DND-41 (cell line): ENCODE results near the gene PTH2R.

Experiments
- ATAC-seq: fragments of 200-7000 bp; cut with Tn5 transposase; 3 replicates; pipeline ENCODE4 v1.9.1; 2021; ENCODE audit warnings: low read depth; ENCODE audit not compliant: insufficient read depth
- DNase-seq: peaks from one replicate; pipeline ENCODE4 v3.0.0-alpha.2; 2020
- H2AFZ ChIP-seq: 2 replicates; pipeline ENCODE4 v1.6.0; 2012; ENCODE audit warnings: low read depth, low read length
- H3K27ac ChIP-seq: 2 replicates; pipeline ENCODE4 v1.5.1; 2012; ENCODE audit warnings: low read length, inconsistent platforms
- H3K27me3 ChIP-seq: fragments of 200-600 bp; sonication (generic); 2 replicates; pipeline ENCODE4 v1.6.0; 2012; ENCODE audit warnings: low read length, mild to moderate bottlenecking, inconsistent platforms; ENCODE audit not compliant: insufficient read depth, poor library complexity
- H3K36me3 ChIP-seq: 2 replicates; pipeline ENCODE4 v1.5.1; 2012; ENCODE audit warnings: low read length, inconsistent platforms; ENCODE audit not compliant: insufficient read depth
- H3K4me1 ChIP-seq: 2 replicates; pipeline ENCODE4 v1.5.1; 2012; ENCODE audit warnings: mild to moderate bottlenecking, low read length; ENCODE audit not compliant: insufficient read depth
- H3K4me2 ChIP-seq: 2 replicates; pipeline ENCODE4 v1.6.0; 2012; ENCODE audit warnings: mild to moderate bottlenecking, moderate library complexity, low read length, inconsistent platforms; ENCODE audit not compliant: insufficient read depth
- H3K4me3 ChIP-seq, 2 experiments: fragments of 200-600 bp in 1 of 2; shearing (Covaris generic) in 1 of 2; 2 replicates each; pipeline ENCODE4 v1.5.1; 2012 to 2016; ENCODE audit warnings: inconsistent platforms in 2 of 2, low read length in 2 of 2, mild to moderate bottlenecking in 2 of 2, low read depth in 1 of 2, moderate library complexity in 1 of 2
- H3K79me2 ChIP-seq: 2 replicates; pipeline ENCODE4 v1.6.0; 2012; ENCODE audit warnings: low read length, inconsistent platforms; ENCODE audit not compliant: insufficient read depth
- H3K9ac ChIP-seq: 2 replicates; pipeline ENCODE4 v1.6.0; 2012; ENCODE audit warnings: low read depth, mild to moderate bottlenecking, inconsistent platforms, low read length, moderate library complexity
- H3K9me3 ChIP-seq: 2 replicates; pipeline ENCODE4 v1.5.1; 2012; ENCODE audit warnings: low read length, moderate library complexity, mild to moderate bottlenecking, inconsistent platforms; ENCODE audit not compliant: insufficient read depth, severe bottlenecking
- H4K20me1 ChIP-seq: 2 replicates; pipeline ENCODE4 v1.6.0; 2012; ENCODE audit warnings: low read length; ENCODE audit not compliant: insufficient read depth
- EZH2 ChIP-seq: IDR thresholded peaks from 3 replicates; pipeline ENCODE4 v1.6.1; 2012; ENCODE audit warnings: borderline replicate concordance, low read depth, mild to moderate bottlenecking, moderate library complexity, low read length, inconsistent platforms; ENCODE audit not compliant: severe bottlenecking
- TF ChIP-seq, protein P1 (sequence below): IDR thresholded peaks from 2 replicates; pipeline ENCODE4 v1.5.1; 2012; ENCODE audit warnings: borderline replicate concordance, low read length, moderate library complexity, mild to moderate bottlenecking; ENCODE audit not compliant: poor library complexity, severe bottlenecking; ENCODE audit errors: extremely low read depth

The PTH2R gene

DNA sequence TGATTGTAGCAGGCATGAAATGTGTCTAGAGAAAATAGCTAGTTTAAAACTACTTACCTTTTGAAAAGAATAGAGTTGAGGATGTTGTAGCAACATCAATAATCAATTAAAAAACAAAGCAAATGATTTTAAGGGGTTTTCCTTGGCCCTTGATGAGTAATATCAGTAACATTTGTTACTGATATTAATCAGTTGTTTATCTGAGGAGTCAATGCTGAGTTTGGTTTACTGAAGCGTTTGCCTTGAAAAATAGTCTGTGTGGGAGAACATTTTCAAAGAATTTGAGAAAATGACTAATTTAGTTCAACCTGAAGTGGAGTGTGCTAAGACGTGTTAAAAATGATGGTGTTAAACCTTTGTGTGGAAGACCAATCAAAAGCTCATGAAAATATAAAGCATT lies 9.3 kb downstream of the PTH2R start:
- ATAC-seq (no peak), DNase-seq (no peak)
- H3K4me2 ChIP-seq: no peak overlapping the region
- no peak overlapping the region for H3K4me3 ChIP-seq
- H3K27me3 ChIP-seq: no peaks in the 10 kb centered on the region
- H3K9ac ChIP-seq: no peak overlapping the region
- H2AFZ ChIP-seq: no peak overlapping the region
- no peak overlapping the region for H3K27ac ChIP-seq
- no peak for TF ChIP-seq EZH2
- TF ChIP-seq, protein P1, sequence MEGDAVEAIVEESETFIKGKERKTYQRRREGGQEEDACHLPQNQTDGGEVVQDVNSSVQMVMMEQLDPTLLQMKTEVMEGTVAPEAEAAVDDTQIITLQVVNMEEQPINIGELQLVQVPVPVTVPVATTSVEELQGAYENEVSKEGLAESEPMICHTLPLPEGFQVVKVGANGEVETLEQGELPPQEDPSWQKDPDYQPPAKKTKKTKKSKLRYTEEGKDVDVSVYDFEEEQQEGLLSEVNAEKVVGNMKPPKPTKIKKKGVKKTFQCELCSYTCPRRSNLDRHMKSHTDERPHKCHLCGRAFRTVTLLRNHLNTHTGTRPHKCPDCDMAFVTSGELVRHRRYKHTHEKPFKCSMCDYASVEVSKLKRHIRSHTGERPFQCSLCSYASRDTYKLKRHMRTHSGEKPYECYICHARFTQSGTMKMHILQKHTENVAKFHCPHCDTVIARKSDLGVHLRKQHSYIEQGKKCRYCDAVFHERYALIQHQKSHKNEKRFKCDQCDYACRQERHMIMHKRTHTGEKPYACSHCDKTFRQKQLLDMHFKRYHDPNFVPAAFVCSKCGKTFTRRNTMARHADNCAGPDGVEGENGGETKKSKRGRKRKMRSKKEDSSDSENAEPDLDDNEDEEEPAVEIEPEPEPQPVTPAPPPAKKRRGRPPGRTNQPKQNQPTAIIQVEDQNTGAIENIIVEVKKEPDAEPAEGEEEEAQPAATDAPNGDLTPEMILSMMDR: no peak
- H3K79me2 ChIP-seq: no peaks in the 10 kb centered on the region
- no peaks in the 10 kb centered on the region for H4K20me1 ChIP-seq
- H3K36me3 ChIP-seq: no peaks in the 10 kb centered on the region
- H3K4me1 ChIP-seq: no peaks in the 10 kb centered on the region
- no peaks in the 10 kb centered on the region for H3K9me3 ChIP-seq

DNA sequence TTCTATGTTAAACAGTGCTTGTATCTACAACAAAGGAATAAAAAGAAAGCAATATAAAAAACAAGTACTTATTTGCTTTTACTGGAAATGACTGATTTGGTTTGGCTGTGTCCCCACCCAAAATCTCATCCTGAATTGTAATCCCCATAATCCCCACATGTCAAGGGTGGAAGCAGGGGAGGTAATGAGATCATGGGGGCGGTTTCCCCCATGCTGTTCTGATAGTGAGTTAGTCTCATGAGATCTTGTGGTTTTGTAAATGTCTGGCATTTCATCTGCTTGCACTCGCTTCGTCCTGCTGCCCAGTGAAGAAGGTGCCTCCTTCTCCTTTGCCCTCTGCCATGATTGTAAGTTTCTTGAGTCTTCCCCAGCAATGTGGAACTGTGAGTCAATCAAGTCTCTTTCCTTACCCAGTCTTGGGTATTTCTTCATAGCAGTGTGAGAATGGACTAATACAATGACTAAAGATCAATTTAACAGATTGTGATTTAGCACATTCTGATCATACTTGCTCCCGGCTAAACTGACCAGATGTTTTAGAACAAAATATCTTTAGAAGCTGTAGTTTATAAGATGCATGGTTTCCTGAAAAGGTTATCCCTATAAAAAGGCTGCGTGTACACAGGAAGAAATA lies 19.9 kb downstream of the PTH2R start:
- no peak for TF ChIP-seq EZH2
- TF ChIP-seq, protein P1: no peak
- Histone ChIP-seq H3K79me2 (no peaks in the 10 kb centered on the region), H3K4me2 (no peak overlapping the region), H3K4me3 (no peak overlapping the region), H3K4me1 (no peaks in the 10 kb centered on the region), H3K9me3 (no peaks in the 10 kb centered on the region), H4K20me1 (no peaks in the 10 kb centered on the region), H3K36me3 (no peaks in the 10 kb centered on the region), H3K27me3 (no peaks in the 10 kb centered on the region), H2AFZ (no peak overlapping the region), H3K9ac (no peak overlapping the region), H3K27ac (no peak overlapping the region)
- no peak for ATAC-seq
- no peak for DNase-seq

DNA sequence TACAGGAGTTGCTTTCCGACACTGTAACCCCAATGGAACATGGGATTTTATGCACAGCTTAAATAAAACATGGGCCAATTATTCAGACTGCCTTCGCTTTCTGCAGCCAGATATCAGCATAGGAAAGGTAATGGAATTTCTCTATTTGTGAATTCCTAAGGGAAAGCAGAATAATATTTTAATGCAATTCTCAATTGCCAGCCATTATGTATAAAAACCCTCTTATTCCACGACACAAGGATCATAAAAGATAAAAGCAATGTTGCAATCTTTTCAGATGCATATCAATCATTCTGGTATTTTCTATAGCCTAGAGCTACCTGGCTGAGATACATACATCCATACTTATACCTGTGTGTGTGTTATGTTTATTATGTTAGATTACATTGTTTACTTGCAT lies 31.2 kb downstream of the PTH2R start:
- no peaks in the 10 kb centered on the region for H3K4me1 ChIP-seq
- H3K4me3 ChIP-seq: no peak overlapping the region
- H3K27ac ChIP-seq: no peak overlapping the region
- no peak overlapping the region for H3K9ac ChIP-seq
- ATAC-seq (no peak), DNase-seq (no peak)
- no peak for TF ChIP-seq EZH2
- TF ChIP-seq, protein P1: no peak
- H2AFZ ChIP-seq: no peak overlapping the region
- peaks cover 4% of the 10 kb centered on the region for H3K27me3 ChIP-seq
- no peak overlapping the region for H3K4me2 ChIP-seq
- no peaks in the 10 kb centered on the region for H3K79me2 ChIP-seq
- H4K20me1 ChIP-seq: no peaks in the 10 kb centered on the region
- H3K9me3 ChIP-seq: no peaks in the 10 kb centered on the region
- H3K36me3 ChIP-seq: no peaks in the 10 kb centered on the region
